Measurements from ENCODE around the gene ACLY. TPM values are rescaled to one million over a fixed set of nuclear protein-coding genes. Genes with fewer than 3 reads are reported as not detected.
"Not testable (repeated sequence)": the region's sequence is repeated elsewhere in the genome, so short reads cannot be mapped to it uniquely, and the experiment has no call there.

ACLY gene
- total RNA-seq, 1 donor from 2014 or later = 118 TPM

DNA sequence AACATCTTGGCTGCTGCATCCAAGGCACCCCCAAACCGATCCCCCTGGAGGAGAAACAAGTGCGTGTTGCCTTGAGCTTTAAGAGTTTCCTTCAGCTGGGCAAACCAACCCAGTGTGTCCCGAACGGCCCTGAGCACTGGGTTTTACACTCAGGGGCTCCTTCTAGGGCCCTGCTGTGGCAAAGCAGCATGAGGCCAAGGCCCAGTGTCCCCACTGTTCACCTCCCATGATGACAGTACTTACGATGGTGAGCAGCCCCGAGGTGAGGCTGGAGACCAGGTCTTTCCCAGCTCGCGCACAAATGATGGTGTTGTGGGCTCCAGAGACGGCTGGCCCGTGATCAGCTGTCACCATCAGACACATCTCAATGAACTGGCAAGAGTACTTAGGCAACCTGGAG, 47.0 kb downstream of the ACLY start:
- DNase-seq = no peak

DNA sequence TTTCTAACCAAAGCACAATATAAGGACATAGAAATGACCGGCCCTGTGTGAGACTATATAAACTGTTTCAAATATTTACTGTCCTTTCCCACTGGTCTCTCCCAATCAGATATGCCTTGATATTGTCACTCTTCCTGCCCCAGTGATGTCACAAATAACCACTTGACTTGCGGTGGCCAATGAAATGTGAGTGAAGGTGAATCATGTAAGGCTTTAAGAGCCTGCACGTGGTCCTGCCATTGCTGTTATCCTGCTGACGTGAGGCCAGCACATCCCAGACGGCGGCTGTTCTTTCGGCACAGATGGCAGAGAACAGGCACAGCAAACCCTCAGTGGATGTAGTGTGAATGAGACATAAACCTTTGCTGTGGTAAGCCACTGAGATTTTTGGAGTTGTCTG, 48.1 kb downstream of the ACLY start:
- DNase-seq = no peak

DNA sequence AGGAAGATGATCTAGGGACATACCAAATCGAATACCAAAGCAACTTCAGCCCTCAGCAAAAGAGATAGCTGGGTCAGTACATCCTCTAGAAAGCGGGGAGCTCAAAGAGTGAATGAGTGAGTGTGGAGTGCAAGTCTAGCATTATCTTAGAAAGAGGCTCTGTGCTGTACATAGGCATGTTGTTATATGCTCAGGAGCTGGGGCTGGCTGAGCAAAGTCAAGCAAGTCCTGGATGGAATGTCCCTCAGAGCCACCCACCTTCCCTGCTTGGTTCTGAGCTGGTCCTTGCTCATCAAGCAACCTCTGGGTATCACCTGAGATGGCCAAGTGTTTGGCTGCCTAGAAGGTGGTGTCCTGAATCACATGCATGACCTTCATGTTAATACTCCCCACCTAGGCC, 48.7 kb downstream of the ACLY start:
- no peak for DNase-seq

DNA sequence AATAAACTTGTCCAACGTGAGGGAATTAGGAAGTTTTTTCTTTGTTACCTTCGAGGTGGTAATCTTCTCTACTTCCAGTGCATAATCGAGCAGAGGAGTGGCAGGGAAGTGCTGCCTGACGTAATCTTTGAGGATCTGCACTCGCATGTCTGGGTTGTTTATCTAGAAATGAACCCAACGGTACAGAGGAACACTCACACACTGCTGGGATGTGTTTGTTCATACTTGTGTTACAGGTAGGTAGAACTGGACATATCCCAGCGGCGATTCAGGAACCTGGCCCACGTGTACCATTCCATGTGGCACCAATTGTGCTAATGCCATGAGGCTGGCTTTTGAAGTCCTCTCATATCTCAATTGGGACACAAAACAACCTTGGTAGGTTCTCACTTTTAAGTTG, 49.3 kb downstream of the ACLY start:
- no peak for DNase-seq

DNA sequence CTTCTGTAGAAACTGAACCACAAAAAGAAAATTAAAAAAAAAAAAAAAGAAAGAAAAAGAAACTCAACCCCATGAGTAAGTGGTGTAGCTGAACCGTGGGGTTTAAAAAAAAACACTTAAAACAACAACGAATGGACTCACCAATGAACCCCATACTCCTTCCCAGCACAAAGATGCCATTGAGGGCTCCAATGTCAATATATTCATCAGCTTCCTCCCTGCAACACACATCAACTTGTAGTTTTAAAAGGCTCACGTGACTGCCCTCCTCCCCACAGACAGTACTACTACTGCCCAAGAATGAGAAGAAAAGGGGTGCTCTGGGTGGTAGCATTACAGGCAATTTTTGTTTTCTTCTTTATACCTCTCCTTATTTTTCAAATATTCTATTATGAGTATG, 50.2 kb downstream of the ACLY start:
- no peak for DNase-seq

DNA sequence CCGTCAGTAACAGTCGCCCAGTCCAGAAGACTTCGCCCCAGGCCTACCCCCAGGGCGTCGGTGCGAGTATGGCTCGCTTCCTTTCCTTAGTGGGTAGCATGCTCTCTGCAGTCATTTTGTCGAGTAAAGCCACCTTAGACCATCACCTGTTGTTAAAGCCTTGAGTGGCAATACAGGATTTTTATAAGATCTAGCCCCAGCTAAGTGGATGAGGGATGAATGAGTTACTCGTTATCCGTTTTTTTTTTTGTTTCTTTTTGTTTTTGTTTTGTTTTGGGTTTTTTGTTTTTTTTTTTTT, 53.2 kb downstream of the ACLY start:
- no peak for DNase-seq

DNA sequence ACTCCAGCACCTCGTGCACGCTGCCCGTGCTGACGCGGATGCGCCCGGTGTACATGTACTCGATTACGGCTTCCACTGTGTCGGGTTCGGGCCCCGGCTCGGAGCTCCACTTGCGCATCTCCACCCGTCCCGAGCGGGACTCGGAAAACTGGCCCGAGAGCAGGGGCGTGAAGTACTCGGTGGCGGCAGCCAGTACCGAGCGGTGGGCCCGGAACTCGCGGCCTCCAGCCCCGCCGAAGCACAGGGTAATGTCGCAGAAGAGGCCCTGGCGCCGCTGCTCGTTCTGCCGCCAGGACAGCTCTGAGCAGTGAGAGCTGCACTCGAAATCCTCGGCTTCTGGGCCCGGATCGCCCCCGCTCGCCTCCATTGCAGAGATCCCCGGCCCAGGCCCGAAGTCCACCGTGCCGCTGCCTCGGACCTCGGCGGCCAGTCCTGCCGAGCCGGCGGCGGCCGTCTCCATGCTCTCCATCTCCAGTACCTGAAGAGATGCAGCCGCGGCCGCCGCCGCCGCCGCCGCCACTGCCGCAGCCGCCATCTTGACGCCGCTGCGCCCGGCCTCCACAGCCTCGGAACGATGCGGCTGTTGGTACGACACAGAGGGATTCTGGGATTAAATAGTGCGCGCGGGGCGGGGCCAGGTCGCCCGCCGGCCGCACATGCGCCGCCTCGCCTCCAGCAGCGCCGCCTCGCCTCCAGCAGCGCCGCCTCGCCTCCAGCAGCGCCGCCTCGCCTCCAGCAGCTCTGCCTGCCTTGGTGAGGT, 53.7 kb downstream of the ACLY start, which contains the start of gene KLHL11:
TSS of gene KLHL11 (minus strand) at position 588 of the 760 bp plus-strand sequence. CDS start at position 535, 53 bp downstream.
- peak; percentile 72 for DNase-seq

DNA sequence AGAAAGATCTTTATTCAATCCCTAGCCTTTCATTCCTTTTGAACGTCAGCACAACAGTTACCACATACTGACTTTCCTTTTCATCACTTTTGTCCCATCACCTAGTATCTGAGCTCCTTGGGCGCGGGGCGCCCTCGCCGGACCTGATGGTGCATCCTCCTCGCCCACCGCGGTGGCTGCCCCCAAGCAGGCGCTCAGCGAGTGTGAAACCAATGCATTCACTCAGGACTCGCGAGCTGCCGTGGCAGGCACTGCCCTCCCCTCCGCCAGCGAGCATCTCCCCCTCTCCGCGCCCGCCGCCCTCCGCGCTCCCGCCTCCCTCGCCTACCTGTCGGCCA, 54.3 kb downstream of the ACLY start:
- DNase-seq = no peak

DNA sequence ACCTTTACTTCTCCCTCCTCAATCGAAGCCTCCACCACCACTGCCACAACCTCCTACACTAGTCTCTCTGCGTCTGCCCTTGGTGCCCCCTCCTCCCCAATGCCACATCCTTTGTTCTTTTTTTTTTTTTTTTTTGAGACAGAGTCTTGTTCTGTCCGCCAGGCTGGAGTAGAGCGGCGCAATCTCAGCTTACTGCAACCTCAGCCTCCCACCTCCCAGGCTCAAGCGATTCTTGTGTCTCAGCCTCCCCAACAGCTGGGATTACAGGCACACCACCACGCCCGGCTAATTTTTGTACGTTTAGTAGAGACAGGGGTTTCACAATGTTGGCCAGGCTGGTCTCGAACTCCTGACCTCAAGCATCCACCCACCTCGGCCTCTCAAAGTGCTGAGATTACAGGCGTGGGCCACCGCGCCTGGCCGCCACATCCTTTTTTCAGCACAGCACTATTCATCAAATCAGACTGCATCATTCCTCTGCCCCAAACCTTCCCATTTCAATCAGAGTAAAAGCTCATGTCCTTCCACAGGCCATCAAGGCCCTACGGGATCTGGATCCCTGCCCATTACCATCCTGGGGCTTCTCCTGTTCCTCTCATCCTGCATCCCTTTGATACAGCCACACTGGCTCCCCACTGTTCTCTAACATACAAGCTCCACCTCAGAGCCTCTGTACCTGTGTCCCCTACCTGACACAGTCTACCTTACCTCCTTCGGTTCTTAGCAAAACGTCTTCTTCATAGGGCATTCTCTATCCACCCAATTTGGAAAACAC, 55.5 kb downstream of the ACLY start:
- DNase-seq = no peak

DNA sequence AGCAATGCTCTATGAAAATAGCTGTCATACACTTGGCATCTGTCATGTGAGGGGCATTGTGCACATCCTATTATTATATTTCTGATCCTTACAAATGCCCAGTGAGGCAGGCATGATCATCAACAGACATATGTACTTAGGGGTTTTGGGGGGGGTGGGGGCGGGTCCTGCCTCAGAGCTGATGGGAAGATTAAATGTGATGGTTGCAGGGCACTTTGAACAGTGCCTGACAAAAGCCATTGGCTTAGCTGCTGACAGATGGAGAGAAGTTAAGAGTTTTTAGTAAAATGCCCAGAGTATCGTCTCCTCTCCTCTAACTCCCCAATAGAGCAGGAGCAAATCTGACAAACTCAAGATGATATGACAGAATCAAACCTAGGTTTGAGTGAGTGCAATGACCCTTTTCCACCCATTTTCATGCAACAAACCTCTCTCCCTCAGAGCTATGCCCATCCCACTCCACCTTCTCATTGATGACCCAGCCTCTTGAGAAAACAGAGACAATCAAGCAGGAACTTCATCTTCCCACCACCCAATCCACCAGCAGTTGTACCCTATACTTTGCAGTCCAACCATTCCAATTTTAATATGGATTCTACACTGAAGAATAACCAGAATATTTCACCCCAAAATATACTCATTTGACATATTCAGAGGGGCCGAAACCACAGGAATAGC, 58.4 kb downstream of the ACLY start:
- DNase-seq = no peak

DNA sequence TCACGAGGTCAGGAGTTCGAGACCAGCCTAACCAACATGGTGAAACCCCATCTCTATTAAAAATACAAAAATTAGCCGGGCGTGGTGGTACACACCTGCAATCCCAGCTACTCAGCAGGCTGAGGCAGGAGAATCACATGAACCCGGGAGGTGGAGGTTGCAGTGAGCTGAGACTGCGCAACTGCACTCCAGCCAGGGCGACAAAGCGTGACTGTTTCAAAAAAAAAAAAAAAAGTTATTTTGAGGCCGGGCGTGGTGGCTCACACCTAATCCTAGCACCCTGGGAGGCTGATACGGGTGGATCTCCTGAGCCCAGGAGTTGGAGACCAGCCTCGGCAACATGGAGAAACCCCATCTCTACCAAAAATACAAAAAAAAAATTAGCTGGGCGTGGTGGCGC, 67.4 kb downstream of the ACLY start:
- not testable (repeated sequence) for DNase-seq

DNA sequence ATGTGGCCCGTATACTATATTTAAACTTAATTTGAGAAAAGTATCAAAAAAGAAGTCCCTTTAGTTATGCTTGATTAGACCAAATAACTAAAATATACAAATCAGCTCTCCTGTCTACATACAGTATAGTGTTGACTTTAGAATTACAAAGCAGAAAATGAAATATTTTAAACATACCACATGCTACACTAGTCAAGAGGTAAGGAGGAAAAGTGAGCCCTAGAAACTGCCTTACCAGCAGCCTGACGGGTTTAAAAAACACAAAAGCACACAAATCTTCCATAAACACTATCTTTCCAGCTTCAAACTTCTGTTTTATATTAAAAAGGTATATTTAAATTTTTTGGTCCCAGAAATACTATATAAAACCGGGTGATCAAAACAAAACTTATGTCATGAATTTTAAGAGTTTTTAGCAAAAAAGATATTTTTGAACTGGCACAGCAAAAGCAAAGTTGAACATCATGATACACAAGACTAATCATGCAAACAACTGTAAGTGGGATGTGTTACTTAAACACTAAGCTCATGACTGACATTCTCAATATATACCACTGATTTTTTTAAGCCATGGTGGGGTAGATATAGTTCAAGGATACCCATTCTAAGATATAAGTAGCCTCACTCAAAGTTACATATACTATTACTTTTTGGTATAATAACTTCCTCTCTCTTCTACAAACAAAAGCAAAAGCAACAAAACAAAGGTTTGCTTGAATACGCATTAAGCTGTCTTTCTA, 69.3 kb downstream of the ACLY start:
- no peak for DNase-seq

DNA sequence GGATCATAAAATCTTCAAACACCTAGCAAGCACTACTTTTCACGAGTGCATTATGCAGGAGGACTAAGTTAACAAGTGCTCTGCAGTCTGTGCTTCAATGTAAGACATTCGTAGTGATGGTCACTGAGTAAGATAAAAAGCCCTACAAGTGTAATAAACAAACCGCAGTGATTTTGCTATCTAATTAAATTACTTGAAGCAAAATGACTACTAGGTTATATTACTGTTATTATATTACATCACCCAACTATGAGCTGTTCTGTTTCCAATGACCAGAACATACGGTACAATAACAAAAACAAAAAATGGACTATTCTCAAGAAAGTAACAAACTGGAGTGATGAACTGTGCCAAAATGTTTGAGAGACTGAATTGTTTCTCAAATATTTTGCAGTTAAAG, 70.0 kb downstream of the ACLY start:
- DNase-seq = no peak

DNA sequence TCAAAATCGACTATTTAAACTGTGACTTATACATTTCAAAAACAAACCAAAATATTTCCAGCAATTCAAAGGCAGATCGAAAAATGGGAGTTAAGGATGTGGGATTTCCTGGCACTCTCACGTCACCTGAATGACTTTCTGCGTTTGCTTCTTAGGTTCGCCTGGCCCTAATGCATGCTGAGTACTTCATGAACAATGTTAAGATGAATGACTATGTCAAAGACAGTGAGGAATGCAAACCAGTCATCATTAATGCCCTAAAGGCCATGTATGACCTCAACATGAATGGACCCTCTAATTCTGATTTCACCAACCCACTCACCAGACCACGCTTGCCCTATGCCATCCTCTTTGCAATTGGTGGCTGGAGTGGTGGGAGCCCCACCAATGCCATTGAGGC, 73.8 kb downstream of the ACLY start:
- DNase-seq = no peak

DNA sequence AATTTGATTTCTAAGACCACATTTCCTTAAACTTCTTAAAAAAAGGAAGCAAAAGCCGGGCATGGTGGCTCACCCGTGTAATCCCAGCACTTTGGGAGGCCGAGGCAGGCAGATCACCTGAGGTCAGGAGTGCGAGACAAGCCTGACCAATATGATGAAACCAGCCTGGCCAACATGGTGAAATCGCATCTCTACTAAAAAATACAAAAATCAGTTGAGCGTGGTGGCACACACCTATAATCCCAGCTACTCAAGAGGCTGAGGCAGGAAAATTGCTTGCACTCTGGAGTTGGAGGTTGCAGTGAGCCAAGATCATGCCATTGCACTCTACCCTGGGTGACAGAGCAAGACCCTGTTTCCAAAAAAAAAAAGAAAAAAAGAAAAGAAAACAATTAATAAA, 78.0 kb downstream of the ACLY start:
- DNase-seq = not testable (repeated sequence)

DNA sequence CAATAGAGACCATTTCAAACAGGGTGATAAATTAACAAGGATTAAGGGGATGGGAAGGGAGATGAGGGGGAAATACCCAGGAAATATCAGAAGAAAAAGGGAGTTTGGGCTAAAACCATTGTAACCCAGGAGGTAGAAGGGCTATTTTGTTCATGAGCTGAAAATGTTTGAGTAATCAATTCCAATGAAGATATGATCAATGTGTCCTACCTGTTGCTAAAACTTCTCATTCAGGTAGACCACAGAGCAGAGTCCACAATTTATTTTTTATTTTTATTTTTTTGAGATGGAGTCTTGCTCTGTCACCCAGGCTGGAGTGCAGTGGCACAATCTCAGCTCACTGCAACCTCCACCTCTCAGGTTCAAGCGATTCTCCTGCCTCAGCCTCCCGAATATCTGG, 79.3 kb downstream of the ACLY start:
- not testable (repeated sequence) for DNase-seq

DNA sequence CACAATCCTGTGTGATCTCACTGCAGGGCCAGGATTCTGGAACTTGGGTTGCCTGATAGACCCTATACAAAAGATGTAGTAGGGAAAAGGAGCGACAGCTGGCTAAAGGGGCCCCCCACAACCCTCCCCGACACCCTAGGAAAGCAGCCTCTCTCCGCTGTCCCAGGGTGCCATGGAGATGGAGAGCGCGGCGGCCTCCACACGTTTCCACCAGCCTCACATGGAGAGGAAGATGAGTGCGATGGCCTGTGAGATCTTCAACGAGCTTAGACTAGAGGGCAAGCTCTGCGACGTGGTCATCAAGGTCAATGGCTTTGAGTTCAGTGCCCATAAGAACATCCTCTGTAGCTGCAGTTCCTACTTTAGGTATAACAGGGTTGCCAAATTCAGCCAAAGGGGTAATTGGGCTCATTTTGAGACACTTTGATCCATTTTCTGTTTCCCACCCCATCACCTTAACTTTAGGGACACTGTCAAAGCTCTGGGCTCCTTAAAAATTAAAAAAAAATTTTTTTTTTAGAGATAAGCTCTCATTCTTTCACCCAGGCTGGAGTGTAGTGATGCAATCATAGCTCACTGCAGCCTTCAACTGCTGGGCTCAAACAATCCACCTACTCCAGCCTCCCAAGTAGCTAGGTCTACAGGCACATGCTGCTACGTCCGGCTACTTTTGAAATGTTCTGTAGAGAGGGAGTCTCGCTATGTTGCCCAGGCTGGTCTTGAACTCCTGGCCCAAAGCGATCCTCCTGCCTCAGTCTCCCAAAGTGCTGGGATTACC, 80.8 kb downstream of the ACLY start, which contains the start of gene KLHL10:
TSS of gene KLHL10 (plus strand) at position 65 of the 778 bp plus-strand sequence. CDS start at position 173, 108 bp downstream.
- no peak for DNase-seq

DNA sequence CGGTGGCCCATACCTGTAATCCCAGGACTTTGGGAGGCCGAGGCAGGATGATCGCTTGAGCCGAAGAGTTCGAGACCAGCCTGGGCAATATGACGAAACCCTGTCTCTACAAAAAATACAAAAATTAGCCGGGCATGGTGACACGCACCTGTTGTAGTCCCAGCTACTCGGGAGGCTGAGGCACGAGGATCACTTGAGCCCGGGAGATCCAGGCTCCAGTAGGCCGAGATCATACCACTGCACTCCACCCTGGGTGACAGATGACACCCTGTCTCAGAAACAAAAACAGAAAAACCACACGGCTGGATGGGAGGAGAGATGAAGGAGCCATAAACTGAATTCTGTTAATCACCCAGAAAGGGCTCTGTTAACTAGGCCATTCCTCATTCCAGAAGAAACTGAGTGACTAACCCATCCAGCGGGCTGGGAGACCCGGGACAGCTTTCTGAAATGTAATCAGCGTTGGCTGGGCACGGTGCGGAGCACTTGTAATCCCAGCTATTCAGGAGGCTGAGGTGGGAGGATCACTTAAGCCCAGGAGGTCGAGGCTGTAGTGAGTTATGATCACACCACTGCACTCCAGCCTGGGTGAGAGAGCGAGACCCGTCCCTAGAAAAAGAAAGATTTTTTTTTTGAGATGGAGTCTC, 82.1 kb downstream of the ACLY start:
- DNase-seq = no peak

DNA sequence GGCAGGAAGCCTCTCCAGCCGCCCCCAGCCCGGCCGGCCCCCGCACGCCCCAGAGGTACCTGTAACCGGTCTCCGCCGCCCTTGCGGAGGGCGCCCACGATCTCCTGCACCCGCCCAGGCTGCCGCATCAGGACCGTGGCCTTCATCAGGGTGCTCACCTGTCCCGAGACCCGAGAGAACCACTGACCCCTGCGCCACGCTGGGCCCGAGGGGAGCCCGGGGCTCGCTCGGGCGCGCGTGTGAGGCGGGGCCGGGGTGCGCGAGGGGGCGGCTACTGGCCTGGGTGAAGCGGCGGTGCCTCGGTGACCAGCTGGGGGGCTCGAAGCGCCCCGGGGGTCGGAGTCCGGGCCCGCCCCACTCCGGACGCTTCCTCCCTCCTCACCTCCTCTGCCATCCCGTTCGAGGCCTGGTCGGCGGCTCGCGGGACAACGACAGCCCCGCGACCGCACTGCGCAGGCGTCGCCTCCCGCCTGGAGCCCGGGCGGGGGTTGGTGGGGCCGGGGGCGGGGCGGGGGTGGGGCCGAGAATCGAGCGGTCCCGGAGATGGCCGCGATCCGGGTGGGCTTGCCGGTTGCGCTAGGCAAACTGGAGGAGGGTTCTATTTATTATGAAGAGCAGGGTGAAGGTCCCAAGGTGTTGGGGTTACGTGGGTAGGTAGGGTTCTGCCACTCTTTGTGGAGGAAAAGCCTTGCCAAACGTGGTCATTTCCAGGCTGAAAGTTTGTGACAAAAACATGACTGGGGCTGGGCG, 82.8 kb downstream of the ACLY start, which contains the start of gene NT5C3B:
TSS of gene NT5C3B (minus strand) at position 433 of the 750 bp plus-strand sequence. CDS start at position 394, 39 bp downstream.
- peak; percentile 34 for DNase-seq

DNA sequence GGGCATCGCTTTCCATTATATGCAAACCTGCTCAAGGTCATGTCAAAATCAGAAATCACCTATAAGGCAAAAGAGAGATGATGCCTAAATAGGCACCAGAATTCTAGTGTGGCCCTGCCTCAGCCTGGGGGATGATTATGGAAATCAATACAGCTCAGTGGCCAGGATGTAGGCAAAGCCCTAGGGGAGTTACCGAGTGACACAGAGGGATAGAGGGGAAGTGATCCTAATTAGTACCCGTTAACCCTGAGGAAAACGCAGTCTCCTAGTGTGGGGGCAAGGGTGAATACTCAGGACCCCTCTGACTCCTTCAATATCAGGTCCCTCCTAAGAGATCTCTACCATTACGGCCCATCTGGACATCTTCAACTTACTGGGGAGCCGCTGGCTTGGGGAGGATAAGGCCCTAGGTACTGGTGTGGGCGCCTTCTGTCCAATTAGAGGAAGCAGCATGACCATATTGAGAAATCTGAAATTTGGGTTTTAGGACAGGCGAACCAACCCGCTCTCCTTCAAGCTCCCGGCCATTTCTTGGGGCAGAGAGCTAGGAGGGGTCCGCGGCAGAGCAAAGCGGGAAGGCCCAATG, 83.4 kb downstream of the ACLY start:
- no peak for DNase-seq

All from occipital lobe (tissue), 2 donors.